ENCODE measurements around the gene FEV. TPM values are rescaled to one million over a fixed set of nuclear protein-coding genes. Genes with fewer than 3 reads are reported as not detected.

The FEV gene
- total and polyA plus RNA-seq, 7 experiments from 2014 or later: not detected

- CTCF ChIA-PET: no interaction called here
- H3K9me3 ChIP-seq (ENCODE audit: control insufficient read depth in 2 of 3, low read length in 3 of 3): no peaks in the 10 kb centered on the region
Observed at GRCh38 chr2:218970894-218971293, 14.1 kb downstream of the FEV start.

GRCh38 chr2:218964041-218964771, 20.8 kb downstream of the FEV start:
- H3K36me3 ChIP-seq (ENCODE audit: control insufficient read depth in 2 of 3, insufficient read depth in 3 of 3, low read length in 3 of 3): no peaks in the 10 kb centered on the region
- H3K27ac Mint-ChIP-seq: no peak overlapping the region
- no peak for ATAC-seq
- POLR2A ChIA-PET: no interaction called here
- H3K4me1 Mint-ChIP-seq: peaks cover 4 to 18% (median 10%) of the 10 kb centered on the region in 7 donors
- no peak overlapping the region for H3K4me3 ChIP-seq (ENCODE audit: low read length)
- peaks cover 0 to 12% (median 5%) of the 10 kb centered on the region in 11 donors for H3K9me3 Mint-ChIP-seq
- no peak for DNase-seq
- H3K9me3 ChIP-seq (ENCODE audit: control insufficient read depth in 2 of 3, low read length in 3 of 3): no peaks in the 10 kb centered on the region
- peaks cover 0 to 10% (median 0%) of the 10 kb centered on the region in 5 donors for H3K36me3 Mint-ChIP-seq
- CTCF ChIA-PET: interaction anchor here (0.6 kb wide), 1 partner anchor 89 kb away, joined by 3 read pairs; no protein-coding TSS in a partner anchor
- H3K27me3 ChIP-seq (ENCODE audit: control insufficient read depth in 2 of 2, insufficient read depth in 2 of 2, low read length in 2 of 2): peaks cover 17 to 35% of the 10 kb centered on the region in 2 donors
- no peak overlapping the region for H3K4me3 Mint-ChIP-seq
- H3K27me3 Mint-ChIP-seq: peaks cover 60 to 71% (median 65%) of the 10 kb centered on the region in 5 donors
- peaks cover 3 to 8% of the 10 kb centered on the region in 2 donors for H3K4me1 ChIP-seq (ENCODE audit: control insufficient read depth in 2 of 2, insufficient read depth in 2 of 2, low read length in 2 of 2)
- H3K27ac ChIP-seq (ENCODE audit: low read depth, low read length): no peak overlapping the region
- intact Hi-C loops (cut with micrococcal nuclease): loop anchor here (5.0 kb wide), 2 partner anchors 87 to 343 kb away; partner anchors contain the start of gene PTPRN (in 1 of the 2)

More at GRCh38 chr2:218970894-218971293, 14.1 kb downstream of the FEV start:
- Mint-ChIP-seq H3K27ac (no peak overlapping the region), H3K27me3 (peaks cover 60 to 74% (median 71%) of the 10 kb centered on the region in 5 donors), H3K9me3 (peaks cover 0 to 6% (median 2%) of the 10 kb centered on the region in 11 donors), H3K4me1 (peaks cover 0 to 3% (median 0%) of the 10 kb centered on the region in 7 donors), H3K36me3 (no peaks in the 10 kb centered on the region), H3K4me3 (no peak overlapping the region)
- no peak overlapping the region for H3K27ac ChIP-seq (ENCODE audit: low read depth, low read length)
- POLR2A ChIA-PET: no interaction called here
- peaks cover 3 to 9% of the 10 kb centered on the region in 2 donors for H3K27me3 ChIP-seq (ENCODE audit: control insufficient read depth in 2 of 2, insufficient read depth in 2 of 2, low read length in 2 of 2)
- H3K4me3 ChIP-seq (ENCODE audit: low read length): no peak overlapping the region
- DNase-seq (no peak), ATAC-seq (no peak)
- intact Hi-C loops (cut with micrococcal nuclease): no loop called here
- no peaks in the 10 kb centered on the region for H3K36me3 ChIP-seq (ENCODE audit: control insufficient read depth in 2 of 3, insufficient read depth in 3 of 3, low read length in 3 of 3)
- H3K4me1 ChIP-seq (ENCODE audit: control insufficient read depth in 2 of 2, insufficient read depth in 2 of 2, low read length in 2 of 2): no peaks in the 10 kb centered on the region

- Mint-ChIP-seq H3K27ac (no peak overlapping the region), H3K4me1 (peaks cover 6 to 24% (median 13%) of the 10 kb centered on the region in 7 donors), H3K27me3 (peaks cover 63 to 73% (median 66%) of the 10 kb centered on the region in 5 donors), H3K9me3 (peaks cover 0 to 13% (median 5%) of the 10 kb centered on the region in 11 donors), H3K36me3 (peaks cover 0 to 10% (median 0%) of the 10 kb centered on the region in 5 donors), H3K4me3 (no peak overlapping the region)
- Histone ChIP-seq H3K9me3 (ENCODE audit: control insufficient read depth in 2 of 3, low read length in 3 of 3) (no peaks in the 10 kb centered on the region), H3K36me3 (ENCODE audit: control insufficient read depth in 2 of 3, insufficient read depth in 3 of 3, low read length in 3 of 3) (no peaks in the 10 kb centered on the region), H3K27me3 (ENCODE audit: control insufficient read depth in 2 of 2, insufficient read depth in 2 of 2, low read length in 2 of 2) (peaks cover 17 to 35% of the 10 kb centered on the region in 2 donors), H3K4me1 (ENCODE audit: control insufficient read depth in 2 of 2, insufficient read depth in 2 of 2, low read length in 2 of 2) (peaks cover 3 to 8% of the 10 kb centered on the region in 2 donors), H3K4me3 (ENCODE audit: low read length) (no peak overlapping the region), H3K27ac (ENCODE audit: low read depth, low read length) (no peak overlapping the region)
- DNase-seq (no peak), ATAC-seq (no peak)
- CTCF ChIA-PET: interaction anchor here (0.7 kb wide), 1 partner anchor 87 kb away, joined by 3 read pairs; no protein-coding TSS in a partner anchor
- intact Hi-C loops (cut with micrococcal nuclease): loop anchor here (2.0 to 5.0 kb wide), 3 partner anchors 17 to 344 kb away; partner anchors contain the start of gene PTPRN (in 1 of the 2)
- POLR2A ChIA-PET: no interaction called here
Observed at GRCh38 chr2:218963601-218964000, 21.4 kb downstream of the FEV start.

- DNase-seq (peak in 7 of 9 donors; percentile 46 to 71 (median 57)), ATAC-seq (no peak)
- Histone ChIP-seq H3K27ac (ENCODE audit: low read depth, low read length) (no peak overlapping the region), H3K27me3 (ENCODE audit: control insufficient read depth in 2 of 2, insufficient read depth in 2 of 2, low read length in 2 of 2) (peaks cover 17 to 37% of the 10 kb centered on the region in 2 donors), H3K36me3 (ENCODE audit: control insufficient read depth in 2 of 3, insufficient read depth in 3 of 3, low read length in 3 of 3) (no peaks in the 10 kb centered on the region), H3K4me1 (ENCODE audit: control insufficient read depth in 2 of 2, insufficient read depth in 2 of 2, low read length in 2 of 2) (peaks cover 3 to 8% of the 10 kb centered on the region in 2 donors), H3K4me3 (ENCODE audit: low read length) (no peak overlapping the region), H3K9me3 (ENCODE audit: control insufficient read depth in 2 of 3, low read length in 3 of 3) (no peaks in the 10 kb centered on the region)
- peak overlapping the region in 1 of 10 donors; percentile 6 for H3K4me3 Mint-ChIP-seq
- peaks cover 65 to 74% (median 69%) of the 10 kb centered on the region in 5 donors for H3K27me3 Mint-ChIP-seq
- H3K9me3 Mint-ChIP-seq: peaks cover 0 to 11% (median 5%) of the 10 kb centered on the region in 11 donors
- no peak overlapping the region for H3K27ac Mint-ChIP-seq
- peaks cover 0 to 10% (median 0%) of the 10 kb centered on the region in 5 donors for H3K36me3 Mint-ChIP-seq
- ChIA-PET CTCF (interaction anchor here (0.7 kb wide), 1 partner anchor 87 kb away, joined by 3 read pairs; no protein-coding TSS in a partner anchor), POLR2A (no interaction called here)
- H3K4me1 Mint-ChIP-seq: peaks cover 6 to 26% (median 13%) of the 10 kb centered on the region in 7 donors
- intact Hi-C loops (cut with micrococcal nuclease): loop anchor here (2.0 to 5.0 kb wide), 3 partner anchors 18 to 344 kb away; partner anchors contain the start of gene PTPRN (in 1 of the 2)
Observed at GRCh38 chr2:218962859-218963492, 22.0 kb downstream of the FEV start.

GRCh38 chr2:218961651-218962570, 23.1 kb downstream of the FEV start:
- intact Hi-C loops (cut with micrococcal nuclease): loop anchor here (2.0 to 5.0 kb wide), 3 partner anchors 19 to 345 kb away; partner anchors contain the start of gene PTPRN (in 1 of the 2)
- ChIA-PET CTCF (interaction anchor here (1.4 kb wide), 1 partner anchor 14 kb away, joined by 3 read pairs; no protein-coding TSS in a partner anchor), POLR2A (no interaction called here)
- H3K36me3 ChIP-seq (ENCODE audit: control insufficient read depth in 2 of 3, insufficient read depth in 3 of 3, low read length in 3 of 3): no peaks in the 10 kb centered on the region
- H3K27ac ChIP-seq (ENCODE audit: low read depth, low read length): no peak overlapping the region
- H3K27me3 Mint-ChIP-seq: peaks cover 70 to 79% (median 72%) of the 10 kb centered on the region in 5 donors
- peaks cover 0 to 10% (median 0%) of the 10 kb centered on the region in 5 donors for H3K36me3 Mint-ChIP-seq
- no peaks in the 10 kb centered on the region for H3K9me3 ChIP-seq (ENCODE audit: control insufficient read depth in 2 of 3, low read length in 3 of 3)
- ATAC-seq (no peak), DNase-seq (peak in 1 of 9 donors; percentile 15)
- no peak overlapping the region for H3K27ac Mint-ChIP-seq
- peaks cover 0 to 11% (median 5%) of the 10 kb centered on the region in 11 donors for H3K9me3 Mint-ChIP-seq
- no peak overlapping the region for H3K4me3 ChIP-seq (ENCODE audit: low read length)
- H3K4me1 Mint-ChIP-seq: peaks cover 6 to 26% (median 14%) of the 10 kb centered on the region in 7 donors
- peaks cover 17 to 37% of the 10 kb centered on the region in 2 donors for H3K27me3 ChIP-seq (ENCODE audit: control insufficient read depth in 2 of 2, insufficient read depth in 2 of 2, low read length in 2 of 2)
- peak overlapping the region in 5 of 10 donors; percentile 35 to 81 (median 47) for H3K4me3 Mint-ChIP-seq
- H3K4me1 ChIP-seq (ENCODE audit: control insufficient read depth in 2 of 2, insufficient read depth in 2 of 2, low read length in 2 of 2): peaks cover 3 to 8% of the 10 kb centered on the region in 2 donors
